DND-41 (cell line): Measurements from ENCODE around the gene MBTPS1.

Experiments used
- ATAC-seq: fragments of 200-7000 bp; cut with Tn5 transposase; 3 replicates; pipeline ENCODE4 v1.9.1; 2021; ENCODE audit warnings: low read depth; ENCODE audit not compliant: insufficient read depth
- DNase-seq: peaks from one replicate; pipeline ENCODE4 v3.0.0-alpha.2; 2020
- H2AFZ ChIP-seq: 2 replicates; pipeline ENCODE4 v1.6.0; 2012; ENCODE audit warnings: low read depth, low read length
- H3K27ac ChIP-seq: 2 replicates; pipeline ENCODE4 v1.5.1; 2012; ENCODE audit warnings: low read length, inconsistent platforms
- H3K27me3 ChIP-seq: fragments of 200-600 bp; sonication (generic); 2 replicates; pipeline ENCODE4 v1.6.0; 2012; ENCODE audit warnings: low read length, mild to moderate bottlenecking, inconsistent platforms; ENCODE audit not compliant: insufficient read depth, poor library complexity
- H3K36me3 ChIP-seq: 2 replicates; pipeline ENCODE4 v1.5.1; 2012; ENCODE audit warnings: low read length, inconsistent platforms; ENCODE audit not compliant: insufficient read depth
- H3K4me1 ChIP-seq: 2 replicates; pipeline ENCODE4 v1.5.1; 2012; ENCODE audit warnings: mild to moderate bottlenecking, low read length; ENCODE audit not compliant: insufficient read depth
- H3K4me2 ChIP-seq: 2 replicates; pipeline ENCODE4 v1.6.0; 2012; ENCODE audit warnings: mild to moderate bottlenecking, moderate library complexity, low read length, inconsistent platforms; ENCODE audit not compliant: insufficient read depth
- H3K4me3 ChIP-seq, 2 experiments: fragments of 200-600 bp in 1 of 2; shearing (Covaris generic) in 1 of 2; 2 replicates each; pipeline ENCODE4 v1.5.1; 2012 to 2016; ENCODE audit warnings: inconsistent platforms in 2 of 2, low read length in 2 of 2, mild to moderate bottlenecking in 2 of 2, low read depth in 1 of 2, moderate library complexity in 1 of 2
- H3K79me2 ChIP-seq: 2 replicates; pipeline ENCODE4 v1.6.0; 2012; ENCODE audit warnings: low read length, inconsistent platforms; ENCODE audit not compliant: insufficient read depth
- H3K9ac ChIP-seq: 2 replicates; pipeline ENCODE4 v1.6.0; 2012; ENCODE audit warnings: low read depth, mild to moderate bottlenecking, inconsistent platforms, low read length, moderate library complexity
- H3K9me3 ChIP-seq: 2 replicates; pipeline ENCODE4 v1.5.1; 2012; ENCODE audit warnings: low read length, moderate library complexity, mild to moderate bottlenecking, inconsistent platforms; ENCODE audit not compliant: insufficient read depth, severe bottlenecking
- H4K20me1 ChIP-seq: 2 replicates; pipeline ENCODE4 v1.6.0; 2012; ENCODE audit warnings: low read length; ENCODE audit not compliant: insufficient read depth
- EZH2 ChIP-seq: IDR thresholded peaks from 3 replicates; pipeline ENCODE4 v1.6.1; 2012; ENCODE audit warnings: borderline replicate concordance, low read depth, mild to moderate bottlenecking, moderate library complexity, low read length, inconsistent platforms; ENCODE audit not compliant: severe bottlenecking
- TF ChIP-seq, protein P1 (sequence below): IDR thresholded peaks from 2 replicates; pipeline ENCODE4 v1.5.1; 2012; ENCODE audit warnings: borderline replicate concordance, low read length, moderate library complexity, mild to moderate bottlenecking; ENCODE audit not compliant: poor library complexity, severe bottlenecking; ENCODE audit errors: extremely low read depth

The MBTPS1 gene

DNA sequence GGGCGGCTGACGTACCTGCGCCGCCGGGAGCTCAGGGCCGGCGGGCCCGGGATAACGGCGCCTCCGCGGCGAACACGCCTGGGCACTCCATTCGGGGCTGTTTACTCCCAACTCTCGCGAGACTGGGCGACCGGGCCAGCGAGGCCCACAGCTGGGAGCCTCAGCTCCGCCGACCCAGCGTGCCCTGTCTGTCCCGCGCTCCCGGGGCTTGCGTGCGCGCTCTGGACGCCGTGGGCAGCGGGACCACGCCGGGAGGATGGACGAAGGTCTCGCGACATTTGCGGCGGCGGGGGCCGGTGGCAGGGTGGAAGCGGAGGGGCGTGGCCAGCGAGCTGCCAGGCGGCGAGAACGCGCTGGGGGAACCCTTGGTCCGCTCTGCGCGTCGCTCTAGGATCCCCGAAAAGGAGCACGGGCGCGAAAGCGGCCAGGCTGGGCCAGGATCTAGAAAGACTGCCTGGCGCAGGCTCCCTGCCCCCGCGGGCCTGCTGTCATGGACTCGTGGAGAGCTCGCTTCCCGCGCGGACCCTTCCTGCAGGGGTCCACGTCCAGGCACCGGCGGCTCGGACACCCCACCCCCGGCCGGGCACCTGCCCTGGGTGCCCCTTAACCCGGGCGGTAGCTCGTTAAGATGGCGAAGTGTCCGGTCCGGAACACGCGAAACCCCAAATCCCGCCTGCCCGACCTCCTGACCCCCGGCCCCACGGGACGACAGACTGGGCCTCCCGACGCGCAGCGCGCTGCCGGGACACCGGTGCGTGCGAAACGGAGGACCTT, at the start of gene MBTPS1:
Gene MBTPS1 (minus strand): TSS at position 223 of the 774 bp plus-strand sequence. CDS start 15,159 bp downstream, outside the sequence.
- Histone ChIP-seq H3K9me3 (no peaks in the 10 kb centered on the region), H3K4me2 (peak within 1 kb of the TSS; percentile 73), H4K20me1 (peaks cover 20% of the 10 kb centered on the region), H3K9ac (peak within 1 kb of the TSS; percentile 91), H3K79me2 (peaks cover 58% of the 10 kb centered on the region), H3K4me1 (peaks cover 36% of the 10 kb centered on the region), H3K27me3 (no peaks in the 10 kb centered on the region), H3K4me3 (peak within 1 kb of the TSS; percentile 74 to 85), H3K27ac (peak within 1 kb of the TSS; percentile 87), H3K36me3 (peaks cover 16% of the 10 kb centered on the region), H2AFZ (peak within 1 kb of the TSS; percentile 89)
- TF ChIP-seq, protein P1, sequence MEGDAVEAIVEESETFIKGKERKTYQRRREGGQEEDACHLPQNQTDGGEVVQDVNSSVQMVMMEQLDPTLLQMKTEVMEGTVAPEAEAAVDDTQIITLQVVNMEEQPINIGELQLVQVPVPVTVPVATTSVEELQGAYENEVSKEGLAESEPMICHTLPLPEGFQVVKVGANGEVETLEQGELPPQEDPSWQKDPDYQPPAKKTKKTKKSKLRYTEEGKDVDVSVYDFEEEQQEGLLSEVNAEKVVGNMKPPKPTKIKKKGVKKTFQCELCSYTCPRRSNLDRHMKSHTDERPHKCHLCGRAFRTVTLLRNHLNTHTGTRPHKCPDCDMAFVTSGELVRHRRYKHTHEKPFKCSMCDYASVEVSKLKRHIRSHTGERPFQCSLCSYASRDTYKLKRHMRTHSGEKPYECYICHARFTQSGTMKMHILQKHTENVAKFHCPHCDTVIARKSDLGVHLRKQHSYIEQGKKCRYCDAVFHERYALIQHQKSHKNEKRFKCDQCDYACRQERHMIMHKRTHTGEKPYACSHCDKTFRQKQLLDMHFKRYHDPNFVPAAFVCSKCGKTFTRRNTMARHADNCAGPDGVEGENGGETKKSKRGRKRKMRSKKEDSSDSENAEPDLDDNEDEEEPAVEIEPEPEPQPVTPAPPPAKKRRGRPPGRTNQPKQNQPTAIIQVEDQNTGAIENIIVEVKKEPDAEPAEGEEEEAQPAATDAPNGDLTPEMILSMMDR = peak; percentile 9
- no peak for TF ChIP-seq EZH2
- ATAC-seq (peak; percentile 92), DNase-seq (peak; percentile 98)

DNA sequence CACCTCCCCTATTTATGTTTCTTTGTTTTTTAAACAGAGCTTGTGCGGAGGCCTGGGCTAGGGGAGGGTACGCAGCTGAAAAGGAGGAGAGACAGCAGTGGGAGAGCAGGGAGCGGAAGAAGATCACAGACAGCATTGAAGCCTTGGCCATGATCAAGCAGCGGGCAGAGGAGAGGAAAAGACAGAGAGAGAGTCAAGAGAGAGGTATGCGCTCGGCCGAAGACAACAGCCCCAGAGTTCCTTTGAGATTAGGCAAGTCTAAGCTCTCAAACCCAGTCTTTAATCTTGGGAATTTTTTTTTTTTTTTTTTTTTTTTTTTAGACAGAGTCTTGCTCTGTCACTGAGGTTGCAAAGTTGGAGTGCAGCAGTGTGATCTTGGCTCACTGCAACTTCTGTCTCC, 49.0 kb upstream of the MBTPS1 start:
- Histone ChIP-seq H3K79me2 (no peaks in the 10 kb centered on the region), H3K27me3 (peaks cover 13% of the 10 kb centered on the region), H2AFZ (no peak overlapping the region), H3K36me3 (no peaks in the 10 kb centered on the region), H3K9me3 (no peaks in the 10 kb centered on the region), H3K4me1 (no peaks in the 10 kb centered on the region), H3K27ac (no peak overlapping the region), H3K4me2 (no peak overlapping the region), H4K20me1 (no peaks in the 10 kb centered on the region), H3K9ac (no peak overlapping the region), H3K4me3 (no peak overlapping the region)
- no peak for TF ChIP-seq EZH2
- TF ChIP-seq, protein P1 = no peak
- no peak for ATAC-seq
- no peak for DNase-seq

DNA sequence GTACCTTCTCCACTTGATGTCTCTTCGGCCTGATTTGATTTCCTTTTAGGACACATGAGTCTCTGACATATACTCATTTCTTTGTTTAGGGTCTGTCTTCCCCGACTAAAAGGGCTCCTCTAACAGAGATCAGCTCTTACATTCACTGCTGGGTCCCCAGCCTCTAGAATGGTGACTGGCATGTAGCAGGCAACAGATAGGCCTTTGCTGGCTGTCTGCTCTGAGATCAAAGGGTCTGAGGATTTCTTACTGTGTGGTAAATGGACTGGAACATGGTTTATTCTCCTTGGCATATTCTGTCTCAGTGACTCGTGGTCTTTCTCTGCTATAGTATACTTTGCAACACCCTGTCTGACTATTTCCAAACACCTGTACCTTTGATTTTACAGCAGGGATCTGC, 45.1 kb upstream of the MBTPS1 start:
- Histone ChIP-seq H3K27ac (no peak overlapping the region), H3K4me1 (no peaks in the 10 kb centered on the region), H3K9me3 (no peaks in the 10 kb centered on the region), H2AFZ (no peak overlapping the region), H3K36me3 (no peaks in the 10 kb centered on the region), H3K79me2 (no peaks in the 10 kb centered on the region), H3K4me2 (no peak overlapping the region), H3K9ac (no peak overlapping the region), H3K27me3 (peaks cover 12% of the 10 kb centered on the region), H4K20me1 (no peaks in the 10 kb centered on the region), H3K4me3 (no peak overlapping the region)
- DNase-seq = no peak
- TF ChIP-seq, protein P1 = no peak
- TF ChIP-seq EZH2 = no peak
- no peak for ATAC-seq
